GM18907 (cell line): ENCODE measurements around the gene F3.

ENCODE experiments used
- ATAC-seq: cut with Tn5 transposase; IDR thresholded peaks from one replicate; pipeline ENCODE4 v1.9.1; 2021; ENCODE audit warnings: mild to moderate bottlenecking, moderate library complexity; ENCODE audit not compliant: unreplicated experiment

F3 gene

DNA sequence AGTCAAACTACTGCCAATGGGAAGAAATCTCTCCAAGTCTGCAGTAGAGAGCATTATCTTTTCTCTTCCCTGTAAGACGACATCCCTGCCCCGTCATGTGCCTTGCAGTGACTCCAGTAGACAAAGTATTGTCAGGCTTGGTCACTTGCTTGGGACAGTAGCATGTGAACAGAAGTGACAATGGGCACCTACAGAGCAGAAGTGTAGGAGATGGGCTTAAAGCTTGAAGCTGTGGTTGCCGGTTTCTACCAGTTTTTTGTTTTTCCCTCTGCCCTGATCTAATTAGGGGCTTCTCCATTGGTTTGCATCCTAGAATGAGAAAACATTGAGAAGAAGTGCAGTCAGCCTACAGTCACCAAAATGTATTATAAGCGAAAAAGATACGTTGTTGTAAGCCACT, 12.7 kb downstream of the F3 start:
- ATAC-seq, result no peak

GRCh38 chr1:94528299-94528698, 13.3 kb downstream of the F3 start:
- no peak for ATAC-seq

DNA sequence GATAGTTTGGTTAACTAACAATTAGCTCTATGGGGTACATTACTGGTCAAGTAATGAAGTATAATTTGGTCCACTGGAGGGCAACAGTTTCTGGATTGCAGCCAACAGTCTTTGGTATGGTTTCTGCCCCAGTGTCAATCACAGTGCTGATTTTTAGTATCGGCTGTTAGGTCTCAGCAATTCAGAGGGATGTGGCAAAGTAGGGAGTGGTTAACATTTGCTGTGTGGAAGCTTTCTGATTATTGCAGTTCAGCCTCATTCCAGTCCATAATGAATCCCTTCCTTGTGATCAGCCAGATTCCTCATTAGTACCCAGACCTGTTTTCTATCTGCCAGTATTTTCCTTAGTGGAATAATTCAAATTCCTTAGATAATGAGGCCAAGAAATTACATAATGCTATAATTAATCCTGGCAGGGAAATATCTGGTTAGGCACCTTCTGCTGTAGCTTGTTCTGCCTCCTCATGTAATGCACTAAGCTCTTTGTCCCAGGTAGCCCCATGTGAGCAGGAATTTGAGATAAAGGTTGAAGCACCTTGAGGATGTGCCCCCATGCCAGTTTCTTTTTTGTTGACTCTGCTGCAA, 14.0 kb downstream of the F3 start:
- no peak for ATAC-seq

DNA sequence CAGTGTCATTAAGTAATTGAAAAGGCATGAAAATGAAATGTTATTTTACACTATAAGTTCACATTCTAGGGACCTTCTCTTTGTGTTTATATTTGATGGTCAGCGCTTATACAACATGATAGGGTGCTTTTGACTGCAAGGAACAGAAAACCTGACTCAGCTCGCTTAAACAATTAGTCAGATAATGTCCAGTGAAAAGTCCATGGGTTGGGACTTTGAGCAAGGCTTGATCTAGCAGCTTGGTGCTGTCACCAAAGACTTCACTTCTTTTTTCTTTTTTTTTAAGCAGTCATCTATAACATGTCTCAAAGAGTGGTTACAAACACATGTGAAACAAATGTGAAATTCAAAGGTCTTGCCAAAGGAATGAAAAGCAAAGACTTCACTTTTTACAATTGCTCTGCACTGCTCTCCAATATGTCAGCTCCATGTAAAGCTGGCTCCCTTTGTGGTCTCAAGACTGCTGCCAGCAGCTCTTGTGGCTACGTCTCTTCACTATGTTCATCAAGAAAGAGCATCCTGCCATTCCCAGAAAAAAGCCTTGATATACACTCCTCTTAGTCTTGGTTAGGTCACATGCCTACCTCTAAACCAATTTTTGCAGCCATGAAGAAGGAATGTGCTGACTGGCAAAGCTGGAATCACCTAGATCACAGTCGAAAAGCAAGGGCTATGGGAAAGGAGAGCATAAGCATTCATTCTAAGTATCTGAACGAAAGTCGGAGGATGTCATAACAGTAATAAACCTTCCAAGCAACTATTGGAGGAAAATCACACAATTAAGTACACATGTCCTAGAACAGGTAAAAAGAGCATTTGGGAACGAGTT, 15.2 kb downstream of the F3 start:
- ATAC-seq, result no peak

GRCh38 chr1:94524531-94524930, 17.0 kb downstream of the F3 start:
- ATAC-seq, result no peak

DNA sequence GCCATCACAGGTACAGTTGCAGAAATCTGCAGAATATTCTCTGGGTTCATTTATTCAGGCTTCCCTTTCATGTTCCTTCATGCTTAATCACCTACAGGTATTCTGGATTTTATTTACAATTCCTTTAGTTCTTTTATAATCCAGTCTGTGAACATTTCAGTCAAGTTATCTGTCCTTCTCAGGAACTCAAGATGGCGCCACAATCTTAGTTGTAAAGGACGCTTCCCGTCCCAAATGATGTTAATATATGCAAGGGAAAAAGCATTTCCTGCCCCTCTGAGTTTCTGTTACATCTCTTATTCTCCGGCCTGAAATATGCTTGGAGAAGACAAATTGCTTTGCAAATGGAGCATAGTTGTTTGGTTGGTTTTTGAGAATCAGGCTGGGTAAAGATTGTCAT, 19.3 kb downstream of the F3 start:
- no peak for ATAC-seq

DNA sequence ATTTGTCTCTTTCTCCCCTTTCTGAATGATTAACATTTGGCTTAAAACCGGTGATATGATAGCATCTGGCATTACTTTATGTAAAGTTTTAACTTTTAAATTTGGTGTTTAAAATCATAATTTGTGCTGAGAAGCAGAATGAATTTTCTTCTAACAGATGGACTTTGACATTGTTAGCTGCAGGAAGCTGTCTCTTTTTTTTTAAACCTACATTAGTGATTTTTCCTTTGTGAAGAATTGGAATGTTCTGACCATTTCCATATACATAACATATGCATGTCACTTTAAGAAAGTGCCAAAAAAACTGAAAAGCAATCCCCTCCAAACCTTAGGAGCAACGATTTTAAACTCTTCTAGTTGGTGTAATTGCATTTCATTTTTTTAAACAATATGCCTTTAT, 22.2 kb downstream of the F3 start:
- no peak for ATAC-seq

GRCh38 chr1:94515296-94515947, 26.1 kb downstream of the F3 start:
- ATAC-seq, result no peak

DNA sequence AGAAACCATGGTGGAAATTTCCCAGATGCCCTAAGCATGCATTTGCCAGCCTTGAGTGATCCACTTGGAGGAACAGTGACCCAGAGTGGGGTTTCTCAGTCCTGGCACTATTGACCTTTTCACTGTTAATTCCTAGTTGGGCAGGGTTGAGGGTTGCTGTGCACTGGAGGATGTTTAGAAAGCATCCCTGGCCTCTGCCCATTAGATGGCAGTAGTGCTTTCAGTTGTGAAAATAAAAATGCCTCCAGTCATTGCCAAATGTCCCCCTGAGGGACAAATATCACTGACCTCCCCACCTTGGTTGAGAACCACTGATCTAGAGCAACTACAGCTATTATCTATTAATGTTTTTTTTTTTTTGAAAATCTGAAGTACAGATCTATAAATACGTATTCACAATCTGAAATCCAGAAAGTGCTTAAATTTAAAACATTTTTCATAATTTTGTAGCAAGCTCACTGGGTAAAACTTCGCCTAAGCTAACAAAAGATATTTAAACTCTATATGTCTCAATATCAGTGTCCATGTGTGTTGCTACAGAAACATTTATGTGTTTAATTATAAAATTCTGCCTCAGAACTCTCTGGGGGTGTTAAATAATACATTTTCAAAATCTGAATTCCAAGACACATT, 27.3 kb downstream of the F3 start:
- ATAC-seq, result peak; percentile 65

- ATAC-seq, result no peak
Measured at GRCh38 chr1:94512816-94513215, 28.7 kb downstream of the F3 start.

GRCh38 chr1:94504601-94505000, 37.0 kb downstream of the F3 start:
- ATAC-seq, result no peak

DNA sequence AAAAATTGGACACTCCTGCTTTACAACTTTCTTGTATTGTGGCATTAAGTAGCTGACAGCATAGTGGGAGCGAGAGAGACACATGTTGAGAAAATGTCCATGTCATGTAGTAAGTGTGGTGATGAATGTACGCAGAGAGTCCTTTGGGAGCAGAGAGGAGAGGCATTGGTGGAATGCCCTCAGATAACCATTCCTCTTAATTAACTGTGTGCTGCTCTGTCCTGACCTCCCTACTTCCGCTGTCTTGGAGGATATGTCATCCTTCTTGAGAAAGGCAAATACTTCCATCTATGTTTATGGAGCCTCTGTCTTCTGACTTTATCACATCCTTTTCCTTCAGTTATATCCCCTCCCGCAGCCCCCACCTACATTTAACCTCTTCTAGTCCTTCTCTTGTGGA, 38.4 kb downstream of the F3 start:
- no peak for ATAC-seq

DNA sequence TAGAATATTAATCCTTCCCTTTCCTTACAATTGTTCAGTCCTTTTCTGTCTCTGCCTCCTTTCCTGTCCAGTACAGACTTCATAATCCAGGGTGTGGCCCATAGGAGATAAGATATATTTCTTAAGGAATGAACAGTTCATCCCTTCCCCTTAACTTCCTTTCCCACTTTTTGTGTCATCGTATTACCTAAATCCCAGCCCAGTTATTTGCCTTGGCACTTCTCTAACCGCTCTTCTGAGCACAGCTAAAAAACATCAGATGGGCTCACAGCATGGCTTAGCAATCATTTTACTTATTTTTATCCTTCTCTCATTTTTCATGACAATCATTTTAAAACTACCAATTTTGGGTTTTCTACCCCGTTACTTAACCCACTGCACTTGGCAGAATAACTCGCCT, 39.6 kb downstream of the F3 start:
- ATAC-seq, result no peak

- ATAC-seq, result no peak
Measured at GRCh38 chr1:94501426-94501825, 40.1 kb downstream of the F3 start.

- no peak for ATAC-seq
Measured at GRCh38 chr1:94496076-94496755, 45.3 kb downstream of the F3 start.

- ATAC-seq, result no peak
Measured at GRCh38 chr1:94490556-94490955, 51.0 kb downstream of the F3 start.

DNA sequence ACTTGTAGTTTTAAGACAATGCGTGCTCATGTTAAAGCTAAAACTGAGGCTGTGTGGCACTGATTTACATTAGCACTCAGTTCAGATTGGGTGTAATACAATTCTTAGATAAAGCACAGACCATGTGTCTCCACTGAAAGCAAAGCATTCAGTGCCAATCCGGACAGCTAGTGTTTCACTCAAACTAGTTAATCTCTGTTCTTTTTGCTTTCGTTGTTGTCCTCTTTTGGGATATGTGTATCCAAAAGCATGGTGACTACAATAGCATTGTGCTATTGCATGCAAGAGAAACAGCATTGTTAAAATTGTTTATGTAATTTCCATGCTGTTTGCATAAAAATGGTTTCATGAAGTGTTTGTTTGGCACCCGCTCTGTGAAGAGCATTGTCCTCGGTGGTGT, 54.6 kb downstream of the F3 start:
- ATAC-seq, result no peak

GRCh38 chr1:94481473-94481933, 60.1 kb downstream of the F3 start:
- peak; percentile 87 for ATAC-seq

DNA sequence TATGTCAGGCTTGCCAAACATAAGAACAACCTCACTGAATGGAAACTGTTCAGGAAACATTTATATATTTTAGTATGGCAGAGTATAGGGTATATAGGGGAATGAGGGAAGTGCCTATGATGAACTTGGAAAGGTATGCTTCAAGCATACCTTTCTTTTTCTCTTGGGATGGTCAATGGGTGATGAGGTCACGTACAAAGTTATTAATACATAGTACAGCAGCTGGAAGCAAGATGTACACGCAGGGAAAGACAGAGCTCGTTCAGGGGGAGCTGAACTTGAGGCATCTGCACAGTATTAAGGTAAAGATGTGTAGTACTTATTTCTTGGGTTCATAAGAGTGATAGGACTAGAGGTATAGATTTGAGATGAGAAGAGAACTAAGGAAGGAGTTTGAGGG, 61.9 kb downstream of the F3 start:
- ATAC-seq, result no peak
